ENCODE data around the gene SERGEF.

Gene SERGEF

DNA sequence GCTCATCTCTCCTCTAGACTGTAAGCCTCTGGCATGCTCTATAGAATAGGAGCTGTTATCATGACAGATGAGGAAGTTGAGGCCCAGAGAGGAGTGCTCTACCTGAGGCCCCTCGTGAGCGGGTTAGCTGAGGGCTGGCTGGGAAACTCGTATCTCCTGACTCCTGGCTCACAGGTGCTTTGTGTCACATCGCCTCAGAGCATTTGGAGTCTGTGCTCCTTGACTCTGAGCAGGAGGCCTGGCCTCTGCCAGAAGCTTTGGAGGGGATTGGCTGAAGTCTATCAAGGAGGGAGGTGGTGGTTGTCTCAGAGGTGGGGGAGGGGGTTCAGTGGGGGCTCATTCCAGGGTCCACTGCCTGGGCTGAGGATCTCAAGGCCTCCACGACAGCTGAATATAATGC, 270.8 kb downstream of the SERGEF start:
- no peak for TF ChIP-seq CTCF (IDR thresholded peaks at IDR 0.05)

- no peak for TF ChIP-seq CTCF (IDR thresholded peaks at IDR 0.05)
Measured at GRCh38 chr11:17741487-17741886, 271.4 kb downstream of the SERGEF start.

DNA sequence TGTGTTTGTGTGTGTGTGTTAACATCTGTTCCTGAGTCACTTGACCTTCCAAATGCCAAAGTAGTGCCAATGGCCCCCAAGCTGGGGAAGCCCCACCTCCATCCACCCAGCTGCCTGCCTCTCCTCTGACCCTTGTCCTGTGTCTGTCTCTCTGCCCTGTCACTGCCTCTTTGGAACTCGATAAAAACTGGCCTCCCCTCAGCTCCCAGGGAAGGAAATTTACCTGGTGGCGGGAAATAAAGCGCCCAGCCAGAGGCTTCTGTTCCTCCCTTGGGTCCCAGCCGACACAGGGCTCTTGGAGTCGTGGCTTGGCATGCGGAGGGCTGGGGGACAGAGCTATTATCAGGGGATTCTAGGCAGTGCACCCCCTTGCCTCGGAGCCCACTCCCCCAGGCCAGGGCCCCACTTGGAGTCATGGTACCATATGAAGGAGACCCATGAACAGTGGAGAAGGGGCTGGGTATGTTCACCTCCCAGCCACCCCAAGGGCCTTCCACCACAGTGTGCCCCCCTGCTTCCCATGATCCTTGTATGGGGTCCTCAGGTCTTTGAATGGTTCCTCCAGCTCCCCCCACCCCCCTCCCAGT, 272.1 kb downstream of the SERGEF start:
- TF ChIP-seq CTCF (IDR thresholded peaks at IDR 0.05) = no peak

- TF ChIP-seq CTCF (IDR thresholded peaks at IDR 0.05) = no peak
Measured at GRCh38 chr11:17739945-17740338, 272.9 kb downstream of the SERGEF start.

- TF ChIP-seq CTCF (IDR thresholded peaks at IDR 0.05) = no peak
Measured at GRCh38 chr11:17738151-17738973, 274.5 kb downstream of the SERGEF start.
